ENCODE results near the gene RUNDC1.
"Not testable (repeated sequence)": the region's sequence is repeated elsewhere in the genome, so short reads cannot be mapped to it uniquely, and the experiment has no call there.

Gene RUNDC1

DNA sequence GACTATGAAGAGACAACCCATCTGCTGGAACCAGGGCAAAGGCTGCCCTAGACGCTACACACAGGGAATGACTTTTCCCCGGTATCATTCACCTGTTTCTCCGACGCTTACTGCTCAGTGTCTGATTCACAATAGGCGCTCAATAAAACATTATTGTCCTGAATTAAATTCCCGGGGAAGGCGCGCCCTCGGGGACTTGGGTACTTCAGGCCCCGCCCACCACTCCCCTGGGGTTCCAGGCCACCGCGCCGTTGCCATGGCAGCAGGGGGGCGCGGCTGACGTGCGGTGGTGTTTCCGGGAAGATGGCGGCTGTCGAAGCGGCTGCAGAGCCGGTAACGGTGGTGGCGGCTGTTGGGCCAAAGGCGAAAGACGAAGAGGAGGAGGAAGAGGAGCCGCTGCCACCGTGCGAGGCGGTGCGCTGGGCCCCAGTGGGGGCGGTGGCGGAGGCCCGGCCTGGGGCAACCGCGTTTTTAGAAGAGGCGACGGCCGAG is at the start of gene RUNDC1:
RUNDC1 (plus strand) TSS at position 292 of the 492 bp plus-strand sequence; CDS start at position 304, 12 bp downstream.
- peak within 1 kb of the TSS; percentile 93 for H3K27ac ChIP-seq (ENCODE audit: low read length)
- peak within 1 kb of the TSS; percentile 89 for H3K9ac ChIP-seq (ENCODE audit: low read length)
- H3K27me3 ChIP-seq (ENCODE audit: control insufficient read depth, insufficient read depth, low read length), result no peaks in the 10 kb centered on the region
- H3K4me3 ChIP-seq (ENCODE audit: low read length), result peak within 1 kb of the TSS; percentile 95
- peaks cover 9% of the 10 kb centered on the region for H3K4me1 ChIP-seq (ENCODE audit: control insufficient read depth, low read depth, low read length)
- H3K36me3 ChIP-seq (ENCODE audit: control insufficient read depth, low read depth, low read length), result peaks cover 9% of the 10 kb centered on the region
- no peaks in the 10 kb centered on the region for H3K9me3 ChIP-seq (ENCODE audit: control insufficient read depth, low read depth, low read length)

DNA sequence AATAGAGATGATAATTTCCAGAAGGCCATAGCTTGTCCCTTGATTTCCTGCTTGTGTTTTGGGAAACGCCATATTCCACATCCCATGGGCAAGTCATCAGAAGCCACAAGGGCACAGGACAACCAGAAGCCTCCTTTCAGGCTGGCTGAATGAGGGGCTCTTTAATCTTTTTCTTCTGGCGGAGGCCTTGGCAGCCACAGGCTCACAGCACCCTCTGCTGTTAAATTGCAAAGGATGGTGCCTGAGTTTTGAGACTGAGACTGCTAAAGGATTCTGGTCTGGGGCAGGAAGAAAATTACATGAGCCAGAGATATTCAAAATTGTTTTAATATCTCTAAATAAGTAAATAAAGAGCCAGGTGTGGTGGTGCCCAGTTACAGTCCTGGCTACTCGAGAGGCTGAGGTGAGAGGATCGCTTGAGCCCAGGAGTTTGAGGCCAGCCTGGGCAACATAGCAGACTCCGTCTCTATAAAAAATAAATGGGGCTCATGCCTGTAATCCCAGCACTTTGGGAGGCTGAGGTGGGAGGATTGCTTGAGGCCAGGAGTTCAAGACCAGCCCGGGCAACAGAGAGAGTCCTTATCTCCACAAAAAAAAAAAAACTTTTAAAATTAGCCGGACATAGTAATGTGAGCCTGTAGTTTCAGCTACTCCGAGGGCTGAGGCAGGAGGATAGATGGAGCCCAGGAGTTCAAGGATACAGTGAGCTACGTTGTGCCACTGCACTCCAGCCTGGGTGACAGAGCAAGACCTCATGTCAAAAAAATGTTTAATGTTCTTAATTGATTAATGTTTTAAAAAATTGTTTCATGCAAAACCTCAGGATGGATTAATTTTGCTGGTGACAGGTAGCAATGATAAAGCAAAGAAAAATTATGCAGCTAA is 42.4 kb upstream of the RUNDC1 start:
- H3K36me3 ChIP-seq (ENCODE audit: control insufficient read depth, low read depth, low read length), result no peaks in the 10 kb centered on the region
- H3K9ac ChIP-seq (ENCODE audit: low read length), result no peak overlapping the region
- H3K9me3 ChIP-seq (ENCODE audit: control insufficient read depth, low read depth, low read length), result no peaks in the 10 kb centered on the region
- no peaks in the 10 kb centered on the region for H3K27me3 ChIP-seq (ENCODE audit: control insufficient read depth, insufficient read depth, low read length)
- no peaks in the 10 kb centered on the region for H3K4me1 ChIP-seq (ENCODE audit: control insufficient read depth, low read depth, low read length)
- no peak overlapping the region for H3K4me3 ChIP-seq (ENCODE audit: low read length)
- H3K27ac ChIP-seq (ENCODE audit: low read length), result no peak overlapping the region

GRCh38 chr17:42944211-42944610 is 36.2 kb upstream of the RUNDC1 start:
- Histone ChIP-seq H3K27ac (ENCODE audit: low read length) (no peak overlapping the region), H3K4me3 (ENCODE audit: low read length) (no peak overlapping the region), H3K4me1 (ENCODE audit: control insufficient read depth, low read depth, low read length) (no peaks in the 10 kb centered on the region), H3K36me3 (ENCODE audit: control insufficient read depth, low read depth, low read length) (peaks cover 3% of the 10 kb centered on the region), H3K27me3 (ENCODE audit: control insufficient read depth, insufficient read depth, low read length) (no peaks in the 10 kb centered on the region), H3K9ac (ENCODE audit: low read length) (no peak overlapping the region), H3K9me3 (ENCODE audit: control insufficient read depth, low read depth, low read length) (no peaks in the 10 kb centered on the region)

GRCh38 chr17:42946812-42947211 is 33.6 kb upstream of the RUNDC1 start:
- no peaks in the 10 kb centered on the region for H3K27me3 ChIP-seq (ENCODE audit: control insufficient read depth, insufficient read depth, low read length)
- no peak overlapping the region for H3K27ac ChIP-seq (ENCODE audit: low read length)
- H3K36me3 ChIP-seq (ENCODE audit: control insufficient read depth, low read depth, low read length), result peaks cover 20% of the 10 kb centered on the region
- no peak overlapping the region for H3K4me3 ChIP-seq (ENCODE audit: low read length)
- no peaks in the 10 kb centered on the region for H3K4me1 ChIP-seq (ENCODE audit: control insufficient read depth, low read depth, low read length)
- no peaks in the 10 kb centered on the region for H3K9me3 ChIP-seq (ENCODE audit: control insufficient read depth, low read depth, low read length)
- H3K9ac ChIP-seq (ENCODE audit: low read length), result no peak overlapping the region

DNA sequence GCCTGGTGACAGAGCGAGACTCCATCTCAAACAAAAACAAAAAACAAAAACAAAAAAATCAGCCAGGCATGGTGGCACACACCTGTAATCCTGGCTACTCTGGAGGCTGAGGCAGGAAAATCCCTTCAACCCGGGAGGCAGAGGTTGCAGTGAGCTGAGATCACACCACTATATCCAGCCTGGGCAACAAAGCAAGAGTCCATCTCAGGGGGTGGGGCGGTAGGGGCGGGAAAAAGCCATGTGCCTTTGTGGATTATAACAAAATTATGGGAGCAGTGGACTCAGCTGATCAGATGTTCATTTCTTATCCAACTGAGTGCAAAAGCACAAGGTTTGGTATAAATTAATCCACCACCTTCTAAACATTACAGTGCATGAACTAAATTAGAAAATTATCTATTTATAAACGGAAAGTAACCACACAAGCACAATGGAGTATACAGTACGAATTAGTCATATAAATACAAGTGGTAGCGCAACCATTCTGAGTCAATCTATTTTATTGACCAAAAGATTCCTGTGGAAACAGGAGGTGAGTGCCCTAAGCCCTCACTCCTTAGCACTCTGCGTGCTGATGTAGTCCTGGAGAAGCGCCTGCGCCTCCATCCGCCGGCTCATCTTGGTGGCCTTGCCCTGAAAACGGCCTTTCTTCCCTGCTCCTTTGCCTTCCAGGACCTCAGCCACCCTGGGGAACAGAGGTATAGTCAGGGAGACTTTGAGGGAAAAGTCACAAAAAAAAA is 30.2 kb upstream of the RUNDC1 start:
- Histone ChIP-seq H3K9me3 (ENCODE audit: control insufficient read depth, low read depth, low read length) (no peaks in the 10 kb centered on the region), H3K36me3 (ENCODE audit: control insufficient read depth, low read depth, low read length) (peaks cover 46% of the 10 kb centered on the region), H3K27ac (ENCODE audit: low read length) (no peak overlapping the region), H3K4me1 (ENCODE audit: control insufficient read depth, low read depth, low read length) (no peaks in the 10 kb centered on the region), H3K9ac (ENCODE audit: low read length) (no peak overlapping the region), H3K27me3 (ENCODE audit: control insufficient read depth, insufficient read depth, low read length) (no peaks in the 10 kb centered on the region), H3K4me3 (ENCODE audit: low read length) (no peak overlapping the region)

DNA sequence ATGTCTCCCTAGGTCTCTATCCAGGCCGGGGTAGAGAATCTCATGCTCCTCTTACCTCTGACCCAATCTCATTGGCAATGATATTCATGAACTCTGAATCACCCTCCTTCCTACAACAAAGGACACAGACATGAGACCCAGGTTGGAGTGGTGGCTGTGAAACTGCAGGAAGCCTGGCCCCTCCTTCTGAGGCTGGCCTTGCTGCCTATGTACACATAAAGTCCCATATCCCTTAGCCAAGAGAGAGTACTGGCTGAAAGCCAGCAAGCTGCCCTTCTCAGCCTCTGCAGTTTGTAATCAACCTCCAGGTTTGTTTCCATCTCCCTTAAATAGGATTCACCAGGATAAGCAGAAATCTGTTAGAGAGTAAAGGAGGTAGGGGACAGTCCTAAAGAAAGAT is 26.7 kb upstream of the RUNDC1 start:
- Histone ChIP-seq H3K9ac (ENCODE audit: low read length) (no peak overlapping the region), H3K27me3 (ENCODE audit: control insufficient read depth, insufficient read depth, low read length) (no peaks in the 10 kb centered on the region), H3K4me1 (ENCODE audit: control insufficient read depth, low read depth, low read length) (no peaks in the 10 kb centered on the region), H3K9me3 (ENCODE audit: control insufficient read depth, low read depth, low read length) (no peaks in the 10 kb centered on the region), H3K27ac (ENCODE audit: low read length) (no peak overlapping the region), H3K36me3 (ENCODE audit: control insufficient read depth, low read depth, low read length) (peaks cover 68% of the 10 kb centered on the region), H3K4me3 (ENCODE audit: low read length) (no peak overlapping the region)

GRCh38 chr17:42964161-42964932 is 16.0 kb upstream of the RUNDC1 start, which contains the start of gene AARSD1:
Gene AARSD1, minus strand, starts transcription at chr17:42964454. Its CDS starts 14 bp downstream, at chr17:42964440.
- no peaks in the 10 kb centered on the region for H3K9me3 ChIP-seq (ENCODE audit: control insufficient read depth, low read depth, low read length)
- peak within 1 kb of the TSS; percentile 71 for H3K9ac ChIP-seq (ENCODE audit: low read length)
- no peaks in the 10 kb centered on the region for H3K27me3 ChIP-seq (ENCODE audit: control insufficient read depth, insufficient read depth, low read length)
- H3K36me3 ChIP-seq (ENCODE audit: control insufficient read depth, low read depth, low read length), result peaks cover 26% of the 10 kb centered on the region
- H3K27ac ChIP-seq (ENCODE audit: low read length), result peak within 1 kb of the TSS; percentile 69
- H3K4me1 ChIP-seq (ENCODE audit: control insufficient read depth, low read depth, low read length), result no peaks in the 10 kb centered on the region
- H3K4me3 ChIP-seq (ENCODE audit: low read length), result peak within 1 kb of the TSS; percentile 81

GRCh38 chr17:42967925-42968324 is 12.4 kb upstream of the RUNDC1 start:
- H3K9ac ChIP-seq (ENCODE audit: low read length), result no peak overlapping the region
- H3K9me3 ChIP-seq (ENCODE audit: control insufficient read depth, low read depth, low read length), result no peaks in the 10 kb centered on the region
- H3K4me3 ChIP-seq (ENCODE audit: low read length), result no peak overlapping the region
- no peak overlapping the region for H3K27ac ChIP-seq (ENCODE audit: low read length)
- H3K36me3 ChIP-seq (ENCODE audit: control insufficient read depth, low read depth, low read length), result no peaks in the 10 kb centered on the region
- H3K4me1 ChIP-seq (ENCODE audit: control insufficient read depth, low read depth, low read length), result no peaks in the 10 kb centered on the region
- no peaks in the 10 kb centered on the region for H3K27me3 ChIP-seq (ENCODE audit: control insufficient read depth, insufficient read depth, low read length)

DNA sequence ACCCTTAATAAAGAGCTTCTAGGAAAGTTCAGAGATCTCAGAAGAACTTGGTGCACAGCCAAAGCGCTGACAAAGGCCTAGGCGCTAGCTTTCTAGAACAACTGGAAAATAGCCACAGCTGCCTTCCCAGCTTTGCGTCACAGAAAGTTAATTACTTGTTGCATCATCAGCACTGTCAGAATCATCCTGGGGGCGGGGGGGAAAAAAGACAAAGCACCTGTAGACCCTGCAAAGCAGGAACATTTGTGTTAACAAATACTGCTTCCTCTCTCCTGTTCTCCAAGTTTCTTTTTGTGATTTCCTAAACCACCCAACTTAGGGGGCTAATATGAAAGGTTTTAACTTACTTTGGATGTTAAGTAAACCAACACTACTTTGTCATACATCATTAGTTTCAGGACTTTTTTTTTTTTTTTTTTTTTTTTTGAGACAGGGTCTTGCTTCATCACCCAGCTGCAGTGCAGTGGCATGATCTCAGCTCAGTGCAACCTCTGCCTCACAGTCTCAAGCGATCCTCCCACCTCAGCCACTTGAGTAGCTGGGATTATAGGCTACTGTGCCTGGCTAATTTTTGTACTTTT is 11.3 kb upstream of the RUNDC1 start:
- H3K9ac ChIP-seq (ENCODE audit: low read length), result no peak overlapping the region
- no peak overlapping the region for H3K27ac ChIP-seq (ENCODE audit: low read length)
- no peaks in the 10 kb centered on the region for H3K27me3 ChIP-seq (ENCODE audit: control insufficient read depth, insufficient read depth, low read length)
- no peaks in the 10 kb centered on the region for H3K4me1 ChIP-seq (ENCODE audit: control insufficient read depth, low read depth, low read length)
- H3K9me3 ChIP-seq (ENCODE audit: control insufficient read depth, low read depth, low read length), result no peaks in the 10 kb centered on the region
- no peaks in the 10 kb centered on the region for H3K36me3 ChIP-seq (ENCODE audit: control insufficient read depth, low read depth, low read length)
- H3K4me3 ChIP-seq (ENCODE audit: low read length), result no peak overlapping the region

- H3K27me3 ChIP-seq (ENCODE audit: control insufficient read depth, insufficient read depth, low read length), result no peaks in the 10 kb centered on the region
- H3K4me3 ChIP-seq (ENCODE audit: low read length), result no peak overlapping the region
- no peaks in the 10 kb centered on the region for H3K4me1 ChIP-seq (ENCODE audit: control insufficient read depth, low read depth, low read length)
- H3K36me3 ChIP-seq (ENCODE audit: control insufficient read depth, low read depth, low read length), result no peaks in the 10 kb centered on the region
- H3K9ac ChIP-seq (ENCODE audit: low read length), result no peak overlapping the region
- H3K27ac ChIP-seq (ENCODE audit: low read length), result no peak overlapping the region
- H3K9me3 ChIP-seq (ENCODE audit: control insufficient read depth, low read depth, low read length), result no peaks in the 10 kb centered on the region
These were observed 8.8 kb upstream of the RUNDC1 start for GRCh38 chr17:42971589-42971988.

DNA sequence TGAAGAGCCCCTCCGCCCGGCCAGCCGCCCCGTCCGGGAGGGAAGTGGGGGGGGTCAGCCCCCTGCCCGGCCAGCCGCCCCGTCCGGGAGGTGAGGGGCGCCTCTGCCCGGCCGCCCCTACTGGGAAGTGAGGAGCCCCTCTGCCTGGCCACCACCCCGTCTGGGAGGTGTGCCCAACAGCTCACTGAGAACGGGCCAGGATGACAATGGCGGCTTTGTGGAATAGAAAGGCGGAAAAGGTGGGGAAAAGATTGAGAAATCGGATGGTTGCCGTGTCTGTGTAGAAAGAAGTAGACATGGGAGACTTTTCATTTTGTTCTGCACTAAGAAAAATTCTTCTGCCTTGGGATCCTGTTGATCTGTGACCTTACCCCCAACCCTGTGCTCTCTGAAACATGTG is 7.0 kb upstream of the RUNDC1 start:
- not testable (repeated sequence) for H3K27me3 ChIP-seq (ENCODE audit: control insufficient read depth, insufficient read depth, low read length); H3K4me1 ChIP-seq (ENCODE audit: control insufficient read depth, low read depth, low read length); H3K27ac ChIP-seq (ENCODE audit: low read length); H3K9me3 ChIP-seq (ENCODE audit: control insufficient read depth, low read depth, low read length); H3K9ac ChIP-seq (ENCODE audit: low read length); H3K36me3 ChIP-seq (ENCODE audit: control insufficient read depth, low read depth, low read length); H3K4me3 ChIP-seq (ENCODE audit: low read length)
